GM19468 (cell line): ENCODE data around the gene MRPL36.

Experiments used
- ATAC-seq: cut with Tn5 transposase; IDR thresholded peaks from one replicate; pipeline ENCODE4 v1.9.1; 2021; ENCODE audit warnings: mild to moderate bottlenecking, moderate library complexity, moderate number of reproducible peaks; ENCODE audit not compliant: unreplicated experiment; ENCODE audit errors: extremely low read depth

The MRPL36 gene

DNA sequence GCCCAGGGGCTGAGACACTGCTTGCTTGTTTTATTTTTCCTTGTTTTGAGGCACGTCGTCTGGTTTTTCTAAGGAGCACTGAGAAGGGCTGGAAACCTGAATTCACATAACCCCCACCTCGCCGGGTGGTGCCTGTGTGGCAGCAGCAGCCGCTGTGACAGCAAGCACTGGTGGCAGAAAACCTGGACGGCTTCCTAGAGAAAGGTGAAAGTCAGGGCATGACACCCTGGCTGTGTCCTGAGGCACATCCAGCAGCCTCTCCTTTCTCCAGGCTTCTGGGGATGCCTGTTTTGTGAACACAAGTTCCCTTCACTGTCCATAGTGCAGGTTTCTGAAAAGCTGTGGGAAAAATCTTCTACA lies 29.2 kb downstream of the MRPL36 start:
- no peak for ATAC-seq

DNA sequence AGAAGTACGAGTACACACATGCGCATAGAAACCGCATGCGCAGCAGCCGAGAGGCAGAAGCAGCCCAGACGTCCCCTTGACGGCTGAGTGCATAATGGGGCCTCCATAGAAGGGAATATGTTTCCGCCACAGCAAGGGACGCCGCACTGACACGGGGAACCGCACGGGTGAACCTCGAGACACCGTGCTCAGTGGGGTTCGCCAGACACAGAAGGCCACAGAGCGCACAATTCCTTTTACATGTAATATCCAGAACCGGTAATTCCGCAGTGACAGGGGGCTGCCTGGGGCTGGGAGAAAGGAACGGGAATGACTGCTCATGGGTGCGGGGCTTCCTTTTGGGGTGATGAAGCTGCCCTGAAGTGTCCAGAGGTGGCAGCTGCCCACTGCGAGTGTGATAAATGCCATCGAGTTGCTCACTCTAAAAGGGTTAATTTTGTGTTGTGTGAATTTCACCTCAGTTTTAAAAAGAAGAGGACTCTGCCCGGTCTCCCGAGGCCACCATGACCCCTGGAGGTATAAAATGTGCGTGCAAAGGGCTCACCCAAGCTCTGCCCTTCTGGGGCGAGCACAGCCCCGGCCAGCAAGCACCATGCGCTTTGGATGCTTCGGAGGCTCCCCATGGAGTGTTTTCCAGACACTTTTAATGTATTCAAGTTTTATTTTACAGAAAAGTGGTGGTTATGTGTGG lies 29.7 kb downstream of the MRPL36 start:
- ATAC-seq: no peak

DNA sequence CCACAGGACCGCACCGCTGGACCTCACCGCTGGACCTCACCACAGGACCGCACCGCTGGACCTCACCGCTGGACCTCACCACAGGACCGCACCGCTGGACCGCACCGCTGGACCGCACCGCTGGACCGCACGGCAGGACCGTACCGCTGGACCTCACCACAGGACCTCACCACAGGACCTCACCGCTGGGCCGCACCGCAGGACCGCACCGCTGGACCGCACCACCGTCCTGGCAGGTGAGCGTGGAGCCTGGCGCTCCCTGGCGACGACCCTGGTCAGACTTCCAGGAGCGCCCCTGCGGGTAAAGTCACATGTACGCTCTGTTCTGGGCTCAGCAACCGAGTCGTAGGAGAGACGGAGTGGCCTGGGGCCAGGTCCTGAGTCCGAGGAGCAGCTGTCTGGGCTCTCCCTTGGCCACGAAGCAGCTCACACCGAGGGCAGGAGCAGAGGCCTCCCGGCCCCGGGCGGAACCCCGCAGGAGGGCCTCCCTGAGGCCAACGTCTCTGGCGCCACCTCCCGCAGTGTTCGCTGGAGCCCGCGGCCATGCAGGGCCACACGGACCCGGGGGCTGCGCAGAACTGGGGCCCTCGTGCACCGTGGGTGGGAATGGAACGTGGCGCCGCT lies 30.5 kb downstream of the MRPL36 start:
- ATAC-seq: no peak

DNA sequence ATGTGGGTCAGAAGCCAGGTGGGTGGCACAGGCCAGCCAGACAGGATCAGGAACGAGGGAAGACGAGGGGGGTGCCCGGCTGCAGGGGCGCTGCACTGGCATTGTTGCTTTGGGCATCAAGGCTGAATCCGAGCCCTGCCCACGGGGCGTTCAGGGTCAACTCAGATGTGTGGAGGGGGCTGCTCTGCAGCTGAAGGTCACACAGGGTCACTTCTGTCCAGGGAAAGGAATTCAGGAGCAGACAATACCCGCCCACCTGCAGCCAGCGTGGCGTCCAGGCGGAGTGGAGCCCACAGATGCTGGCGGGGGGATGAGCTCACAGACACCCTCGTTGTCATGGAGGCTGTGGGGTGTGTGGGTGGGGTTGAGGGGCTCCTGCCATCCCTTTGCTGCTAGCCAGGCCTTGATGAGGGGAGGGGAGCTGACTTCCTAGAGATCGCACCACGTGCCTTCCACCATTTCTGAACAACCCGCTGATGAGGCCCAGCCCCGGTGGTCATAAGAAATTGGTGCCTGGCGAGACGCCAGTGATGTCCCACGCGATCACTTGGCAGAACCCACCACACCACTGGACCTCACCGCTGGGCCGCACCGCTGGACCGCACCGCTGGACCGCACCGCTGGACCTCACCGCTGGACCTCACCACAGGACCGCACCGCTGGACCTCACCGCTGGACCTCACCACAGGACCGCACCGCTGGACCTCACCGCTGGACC lies 31.2 kb downstream of the MRPL36 start:
- ATAC-seq: no peak

DNA sequence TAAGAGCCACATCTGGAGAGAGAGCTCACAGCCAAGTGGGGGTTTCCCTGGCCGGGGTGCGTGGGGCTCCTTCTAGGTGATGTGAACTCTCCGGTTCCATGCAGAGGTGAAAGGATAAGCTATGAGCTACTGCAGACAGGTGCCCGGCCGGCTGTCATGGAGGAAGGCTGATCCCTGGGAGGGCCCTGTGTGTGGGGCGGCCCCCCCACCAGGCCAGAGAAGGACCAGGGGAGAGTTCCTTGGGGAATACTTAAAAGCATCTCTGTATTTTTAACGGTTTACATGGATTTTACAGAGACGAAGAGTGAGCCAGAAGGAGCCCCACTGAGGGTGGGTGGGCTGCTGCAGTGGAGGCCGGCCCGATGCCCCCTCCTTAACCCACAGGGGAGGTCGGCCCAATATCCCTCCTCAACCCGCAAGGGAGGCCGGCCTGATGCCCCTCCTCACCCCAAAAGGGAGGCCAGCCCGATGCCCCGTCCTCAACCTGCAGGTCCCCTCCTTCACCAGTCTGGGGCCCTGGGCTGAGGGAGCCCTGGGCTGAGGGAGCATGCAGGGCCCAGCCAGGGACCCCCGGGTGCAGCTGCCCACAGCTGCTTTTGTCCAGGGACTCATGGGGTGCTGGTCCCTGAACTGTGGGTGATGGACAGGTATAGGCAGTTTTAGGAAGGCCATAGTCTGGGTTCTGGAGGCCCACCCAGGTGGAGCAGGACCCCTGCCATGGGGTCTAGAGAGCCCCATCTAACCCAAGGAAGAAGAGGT lies 31.9 kb downstream of the MRPL36 start:
- no peak for ATAC-seq

DNA sequence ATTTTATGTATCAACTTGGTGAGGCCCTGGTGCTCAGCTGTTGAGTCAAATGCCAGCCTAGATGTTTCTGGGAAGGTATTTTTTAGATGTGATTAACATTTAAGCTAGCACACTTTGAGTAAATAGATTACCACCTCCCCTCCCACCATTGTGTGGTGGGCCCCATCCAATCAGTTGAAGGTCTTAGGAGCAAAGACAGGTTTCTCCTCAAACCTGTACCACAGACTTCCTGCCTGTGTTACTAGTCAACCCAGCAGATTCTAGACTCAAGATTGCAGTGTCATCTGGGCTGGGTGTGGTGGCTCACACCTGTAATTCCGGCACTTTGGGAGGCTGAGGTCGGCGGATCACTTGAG lies 33.8 kb downstream of the MRPL36 start:
- ATAC-seq: no peak

DNA sequence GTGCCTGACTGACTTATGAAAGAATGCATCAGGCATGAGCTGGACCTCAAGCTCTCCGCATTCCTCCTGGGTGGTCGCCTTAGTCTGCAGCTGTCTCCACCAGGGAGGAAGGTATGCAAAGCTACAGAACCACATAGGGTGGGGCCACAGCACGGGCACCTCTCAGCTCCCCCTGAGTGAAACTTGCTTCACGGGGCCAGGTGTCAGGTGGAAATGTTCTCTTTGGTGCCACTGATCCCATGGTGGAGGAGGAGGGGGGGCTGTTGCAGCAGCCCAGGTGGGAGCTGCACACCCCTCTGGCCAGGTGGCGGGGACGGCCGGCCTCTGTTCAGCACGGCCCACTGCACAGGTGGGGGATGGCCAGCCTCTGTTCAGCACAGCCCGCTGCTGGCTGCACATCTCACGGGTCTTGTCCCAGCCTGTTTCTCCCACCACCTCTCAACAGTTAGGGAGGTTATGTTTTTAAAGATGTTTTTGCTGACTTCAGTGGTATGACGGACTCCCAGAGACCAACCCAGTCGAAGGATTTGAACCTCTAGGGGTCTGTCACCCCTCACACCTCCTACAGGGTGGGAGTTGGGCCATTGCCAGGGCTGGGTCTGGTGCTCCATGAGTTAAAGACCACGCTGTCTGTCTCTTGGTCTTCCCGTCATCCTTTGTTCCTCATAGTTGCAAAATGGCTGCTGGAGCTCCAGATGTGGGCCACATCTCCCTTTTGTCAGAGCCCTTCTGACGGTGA lies 34.3 kb downstream of the MRPL36 start:
- no peak for ATAC-seq

DNA sequence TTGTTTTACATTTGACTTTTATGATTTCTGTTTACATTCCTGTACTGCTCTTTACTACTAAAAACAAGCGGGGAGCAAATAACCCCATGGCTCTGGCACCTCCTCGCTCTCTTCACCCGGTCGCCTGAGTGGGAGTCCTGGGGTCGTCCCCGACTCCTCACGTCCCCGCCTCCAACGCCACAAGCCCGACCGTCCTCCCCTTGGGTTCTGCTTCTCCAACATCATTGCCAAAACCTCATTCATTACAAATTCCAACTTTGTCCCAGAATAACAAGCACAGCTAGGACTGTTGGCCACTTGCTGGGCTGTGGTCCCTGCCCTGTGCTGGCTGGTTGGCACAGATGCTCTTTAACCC lies 35.1 kb downstream of the MRPL36 start:
- no peak for ATAC-seq

DNA sequence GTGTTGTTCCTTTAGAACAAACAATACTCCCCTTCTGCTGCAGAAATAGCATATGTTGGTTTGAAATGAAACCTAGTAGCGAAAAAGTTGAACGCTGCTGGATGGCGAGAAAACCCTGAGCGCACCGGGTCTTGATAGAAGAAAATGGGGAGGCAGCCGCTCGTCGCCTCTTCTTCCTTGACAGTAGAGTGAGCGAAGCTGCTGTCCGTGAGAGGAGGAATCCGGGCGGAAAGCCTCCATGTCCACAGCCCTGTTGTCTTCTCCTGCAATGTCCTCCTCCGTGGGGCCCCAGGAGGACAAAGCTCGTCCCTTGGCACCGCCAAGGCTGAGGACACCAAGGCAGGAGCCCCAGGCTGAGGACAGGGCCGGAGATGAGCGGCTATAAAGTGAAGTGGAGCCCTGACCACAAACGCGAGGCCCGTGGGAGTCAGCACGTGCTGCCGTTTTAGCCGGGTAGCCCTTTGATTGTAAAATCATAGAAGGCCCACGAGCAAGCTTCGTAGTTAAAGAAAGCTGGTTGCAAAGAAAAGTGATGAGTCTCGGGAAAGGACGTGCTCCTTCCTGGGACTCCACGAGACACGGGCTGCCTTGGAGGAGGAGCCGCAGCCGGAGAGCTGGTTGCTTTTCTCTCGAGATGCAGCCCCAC lies 35.6 kb downstream of the MRPL36 start:
- ATAC-seq: no peak

DNA sequence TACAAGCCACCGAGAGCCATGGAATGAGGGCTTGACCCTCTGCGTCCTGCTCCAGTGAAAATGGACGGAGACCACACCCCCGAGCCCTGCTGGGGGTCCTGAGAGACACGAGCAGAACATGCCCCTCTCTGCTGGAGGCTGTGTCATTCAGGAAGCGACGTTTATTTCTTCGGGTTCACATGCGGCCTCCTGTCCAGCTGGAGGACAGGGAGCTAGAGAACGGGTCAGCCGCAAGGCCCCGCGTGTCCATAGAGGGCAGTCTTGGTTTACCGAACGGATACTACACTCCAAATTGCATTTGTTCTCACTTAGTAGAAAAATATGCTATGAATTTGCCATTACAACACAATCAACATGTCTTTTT lies 36.1 kb downstream of the MRPL36 start:
- no peak for ATAC-seq

DNA sequence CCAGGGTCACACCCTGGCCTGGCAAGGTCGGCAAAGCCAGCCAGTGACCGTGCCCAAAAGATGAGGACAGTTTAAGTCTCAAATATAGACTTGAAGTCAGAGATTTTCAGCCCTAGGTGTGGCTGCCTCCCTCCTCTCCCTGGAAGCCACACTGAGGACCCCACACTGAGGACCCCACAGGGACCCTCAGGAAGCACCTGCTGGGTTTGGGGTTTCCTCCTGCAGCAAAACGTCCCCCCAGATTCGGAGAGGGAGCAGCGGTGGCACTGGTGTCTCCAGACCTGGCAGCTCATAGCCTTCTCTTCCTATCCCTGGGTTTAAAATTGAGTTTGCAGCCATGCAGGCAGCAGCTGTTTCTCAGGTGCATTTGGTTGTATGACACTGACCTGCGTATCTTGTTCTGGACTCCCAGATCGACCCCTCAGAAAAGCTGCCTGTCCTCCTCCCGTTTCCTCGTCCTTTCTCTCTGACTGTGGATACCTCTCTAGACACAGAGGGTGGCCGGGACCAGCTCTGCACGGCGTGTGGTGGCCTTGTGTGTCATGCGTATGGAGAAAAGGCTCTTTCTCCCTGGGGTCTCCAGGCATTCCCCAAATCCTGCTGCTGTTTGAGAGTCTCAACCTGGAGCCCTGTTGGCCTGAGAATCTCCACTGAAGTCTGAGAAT lies 36.6 kb downstream of the MRPL36 start:
- no peak for ATAC-seq

DNA sequence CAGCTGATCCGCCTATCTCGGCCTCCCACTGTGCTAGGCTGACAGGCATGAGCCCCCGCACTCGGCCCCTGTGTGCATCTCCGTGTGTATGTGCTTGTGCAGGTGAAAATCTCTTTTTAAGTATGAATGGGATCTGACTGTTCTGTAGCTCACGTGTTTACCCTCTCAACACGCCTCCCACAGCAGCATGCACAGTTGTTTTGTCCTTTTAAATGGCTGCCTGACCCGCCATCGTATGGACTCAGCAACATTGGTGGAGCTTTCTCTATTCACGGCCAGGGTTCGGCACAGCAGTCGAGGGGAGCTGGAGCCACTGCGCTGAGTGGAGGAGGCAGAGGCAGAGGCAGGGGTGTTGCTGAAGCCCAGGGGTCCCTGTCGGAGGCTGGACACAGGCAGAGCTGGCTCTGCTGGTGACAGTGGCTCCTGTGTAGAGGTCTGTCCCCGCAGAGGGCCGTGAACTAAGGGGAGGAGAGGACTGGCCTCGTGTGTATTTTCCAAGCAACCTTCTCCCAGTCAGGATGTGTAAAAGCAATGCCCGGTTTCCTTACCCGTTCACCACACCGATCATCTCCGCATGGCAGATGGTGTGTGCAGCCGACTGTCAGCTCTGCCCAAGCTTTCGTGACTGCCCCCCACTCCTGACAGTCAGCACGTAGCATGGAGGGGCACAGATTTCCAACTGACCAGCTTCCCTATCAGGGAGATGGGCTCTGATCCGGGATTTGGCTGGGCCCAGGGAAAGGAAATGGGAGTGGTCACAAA lies 37.3 kb downstream of the MRPL36 start:
- no peak for ATAC-seq

DNA sequence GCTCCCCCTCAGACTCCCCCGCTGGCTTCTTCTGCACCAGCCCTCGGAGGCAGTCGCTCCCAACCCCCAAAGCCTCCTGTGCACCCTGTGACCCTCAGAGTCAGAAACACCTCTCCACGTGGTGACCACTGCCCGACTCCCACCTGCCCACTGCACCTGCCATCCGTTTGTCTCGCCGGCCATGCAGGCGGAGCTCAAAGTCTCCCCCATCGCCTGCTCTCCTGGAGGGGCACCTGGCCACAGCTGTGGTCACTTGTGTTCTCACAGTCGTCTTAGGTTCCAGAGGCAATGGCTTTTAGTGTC lies 38.2 kb downstream of the MRPL36 start:
- no peak for ATAC-seq

DNA sequence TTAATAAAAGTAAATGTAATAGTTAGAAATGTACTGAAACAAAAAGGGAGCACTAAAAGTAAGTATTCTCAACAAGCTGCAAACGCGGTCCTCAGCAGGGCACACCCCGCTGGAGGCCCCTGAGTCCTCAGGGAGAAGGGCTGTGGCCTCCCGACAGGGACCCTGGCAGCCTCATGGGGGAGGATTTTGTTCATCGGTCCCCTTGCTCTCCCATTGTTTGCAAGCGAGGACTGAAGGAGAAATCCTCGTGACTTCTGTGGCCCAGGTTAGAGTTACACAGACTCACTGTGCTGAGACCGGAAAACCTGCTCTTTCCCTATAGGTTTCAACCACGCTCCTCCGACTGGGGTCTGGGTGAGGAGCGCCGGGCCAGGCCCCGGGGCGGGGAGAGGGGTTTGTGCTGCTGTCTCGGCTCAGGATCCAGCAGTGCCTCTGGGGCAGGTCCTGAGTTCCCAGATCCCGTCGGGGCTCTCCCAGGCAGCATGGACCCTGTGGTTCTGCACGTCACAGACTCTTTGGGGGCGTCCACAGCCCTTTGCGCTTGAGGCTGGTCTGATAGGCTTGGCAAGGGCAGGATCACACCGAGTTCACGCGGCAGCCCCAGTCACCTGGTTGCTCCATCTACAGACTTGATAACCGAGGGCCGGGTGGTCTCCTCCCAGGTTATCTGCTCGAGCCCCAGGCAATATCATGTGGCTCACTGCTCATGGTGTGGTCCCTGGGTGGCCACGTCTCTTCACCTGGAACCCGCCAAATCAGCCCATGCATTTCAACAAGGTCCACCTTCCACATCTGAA lies 38.8 kb downstream of the MRPL36 start:
- ATAC-seq: no peak

DNA sequence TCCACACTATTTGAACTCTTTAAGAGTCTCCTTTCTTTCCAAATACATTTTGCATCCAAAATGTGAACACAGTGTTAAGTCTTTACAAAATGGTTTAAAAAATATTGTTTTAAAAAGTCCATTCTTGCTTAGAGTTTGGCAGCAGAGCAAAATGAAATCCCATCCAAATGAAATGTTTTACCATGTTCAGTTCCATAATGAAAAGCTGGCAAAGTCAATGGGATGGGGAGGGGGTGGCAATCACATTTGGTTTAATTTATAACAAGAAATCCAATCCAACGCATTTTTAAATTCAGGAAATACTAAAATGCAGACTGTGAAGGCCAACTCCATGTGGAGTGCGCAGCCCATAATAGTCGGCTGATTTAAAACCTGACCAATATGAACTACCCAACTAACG lies 39.4 kb downstream of the MRPL36 start:
- ATAC-seq: no peak

DNA sequence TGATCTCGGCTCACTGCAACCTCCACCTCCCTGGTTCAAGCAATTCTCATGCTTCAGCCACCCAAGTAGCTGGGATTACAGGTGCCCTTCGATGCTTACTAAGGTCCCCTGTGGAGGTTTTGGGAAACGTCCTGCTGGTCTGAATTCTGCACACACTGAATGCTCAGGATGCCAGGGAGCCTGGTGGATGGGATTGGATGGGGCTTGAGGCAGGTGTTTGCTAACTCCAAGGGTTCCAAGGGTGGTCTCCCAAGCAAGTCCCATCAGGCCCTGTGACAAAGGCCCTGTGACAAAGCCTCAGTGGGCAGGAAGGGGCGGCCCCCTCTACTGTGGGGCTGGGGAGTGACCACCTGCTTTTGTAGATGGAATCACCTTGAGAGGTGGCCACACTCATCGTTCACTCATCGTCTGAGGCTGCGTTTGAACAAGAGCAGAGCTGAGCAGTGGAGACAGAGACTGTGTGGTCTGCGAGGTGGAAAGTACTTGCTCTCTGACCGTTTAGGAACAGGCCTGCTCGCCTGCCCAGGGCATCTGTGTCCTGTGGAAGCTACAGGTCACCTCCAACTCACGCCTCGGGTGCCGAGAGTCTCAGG lies 40.2 kb downstream of the MRPL36 start:
- ATAC-seq: no peak

DNA sequence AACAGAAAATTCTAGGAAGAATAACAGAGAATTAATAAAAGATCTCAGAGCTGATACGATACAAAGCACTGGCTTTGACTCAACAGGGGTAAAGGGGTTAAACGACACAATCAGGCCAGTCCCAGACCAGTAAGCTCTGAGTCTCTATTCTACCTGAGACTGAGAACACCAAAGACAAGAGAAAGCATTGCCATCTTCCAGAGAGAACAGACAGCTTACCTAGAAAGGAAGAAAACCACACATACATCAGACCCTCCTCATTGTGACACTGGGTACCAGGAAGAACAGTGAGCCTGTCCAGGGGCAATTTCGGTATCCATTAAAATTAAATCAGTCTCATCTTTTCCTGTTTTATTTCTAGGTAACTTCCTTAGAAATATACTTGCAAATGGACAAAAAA lies 41.1 kb downstream of the MRPL36 start:
- ATAC-seq: no peak

DNA sequence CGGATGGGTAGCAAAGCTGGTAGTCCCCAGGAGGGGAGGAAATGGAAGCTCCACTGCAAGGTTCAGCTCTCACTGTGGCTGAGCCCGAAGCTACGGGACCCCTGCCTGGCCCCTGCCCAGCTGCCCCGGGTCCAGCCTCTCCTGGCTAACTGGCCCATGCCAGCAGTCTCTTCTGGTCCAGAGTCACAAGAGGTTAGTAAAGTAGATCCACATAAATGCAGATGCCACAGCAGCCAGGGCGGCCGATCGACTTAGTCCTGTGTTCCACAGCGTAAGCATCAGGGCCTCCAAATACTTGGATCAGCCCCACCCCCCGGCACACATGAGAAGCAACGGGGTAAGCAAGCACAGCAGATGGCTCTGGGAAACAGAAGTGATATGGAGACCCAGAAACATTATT lies 42.1 kb downstream of the MRPL36 start:
- ATAC-seq: no peak
